Esophagus squamous epithelium (tissue), 5 donors: ENCODE measurements around the gene RHOA. TPM values are rescaled to one million over a fixed set of nuclear protein-coding genes. Genes with fewer than 3 reads are reported as not detected.
A peak's percentile ranks its signal among the peaks of the same experiment; 100 is the strongest.

Source experiments
- DNase-seq: peaks from one replicate; lab custom pipeline; 2025; lab: John Stamatoyannopoulos, UW
- H3K27ac ChIP-seq, 4 donors: fragments of 200-600 bp; sonication (generic); one replicate each; pipeline ENCODE4 v1.5.1; 2016 to 2019; ENCODE audit warnings: mild to moderate bottlenecking in 1 of 4
- H3K27me3 ChIP-seq, 4 donors: fragments of 200-600 bp; sonication (generic); 1 replicate in 3 of 4; 2 replicates in 1 of 4; pipeline versions ENCODE4 v1.5.1 to v1.6.0; 2017 to 2021; ENCODE audit warnings: antibody characterized with exemption in 1 of 4
- H3K36me3 ChIP-seq, 3 donors: fragments of 200-600 bp; sonication (generic); one replicate each; pipeline ENCODE4 v1.5.1; 2016 to 2019
- H3K4me1 ChIP-seq, 3 donors: fragments of 200-600 bp; sonication (generic); one replicate each; pipeline ENCODE4 v1.5.1; 2017 to 2019
- H3K4me3 ChIP-seq, 4 donors: fragments of 200-600 bp; sonication (generic); 1 replicate in 3 of 4; 2 replicates in 1 of 4; pipeline ENCODE4 v1.5.1; 2016 to 2019; ENCODE audit warnings: mild to moderate bottlenecking in 2 of 4, moderate library complexity in 1 of 4
- H3K9me3 ChIP-seq, 3 donors: fragments of 200-600 bp; sonication (generic); one replicate each; pipeline ENCODE4 v1.5.1; 2016 to 2019
- CTCF ChIP-seq, 6 experiments: fragments of 450-650 bp in 4 of 6; fragments of 200-600 bp in 2 of 6; sonication (generic) in 2 of 6; IDR thresholded peaks; one replicate each; pipeline ENCODE4 v1.5.1; 2016 to 2019; ENCODE audit warnings: antibody characterized with exemption in 6 of 6, mild to moderate bottlenecking in 4 of 6, moderate library complexity in 4 of 6
- POLR2A ChIP-seq, 4 donors: fragments of 450-650 bp; IDR thresholded peaks; one replicate each; pipeline ENCODE4 v1.6.1; 2017; ENCODE audit warnings: antibody characterized with exemption in 4 of 4, mild to moderate bottlenecking in 4 of 4, moderate library complexity in 3 of 4
- WGBS, 2 donors: methylation state at CpG; one replicate each; pipeline ENCODE4 v1.1.5; 2018; 5-methylcytosine and 5-hydroxymethylcytosine counted together
- intact Hi-C: fragments of 100-400 bp; cut with DNase I; formaldehyde crosslinking; loops from one replicate; pipeline ENCODE4 v1.15.0; 2022
- total RNA-seq, 4 donors: library from RNA; depleted of rRNA; stranded (reverse); fragments of >200 nt; gene quantifications; one replicate each; pipeline ENCODE4 v1.1.0, GENCODE V29; 2016
- donor health status: DM: yes; HTN: yes; CAD: no.

Gene RHOA
- total RNA-seq, 4 donors from 2014 or later = 290 to 421 (median 345) TPM

- Histone ChIP-seq H3K4me3 (no peak overlapping the region), H3K27me3 (no peaks in the 10 kb centered on the region), H3K9me3 (no peaks in the 10 kb centered on the region), H3K4me1 (peaks cover 31 to 94% (median 41%) of the 10 kb centered on the region in 3 donors), H3K36me3 (peaks cover 0 to 47% (median 7%) of the 10 kb centered on the region in 3 donors), H3K27ac (peak overlapping the region in 2 of 4 donors; percentile 59 to 73)
- DNase-seq = no peak
- no peak for TF ChIP-seq POLR2A (IDR thresholded peaks at IDR 0.05)
- no peak for TF ChIP-seq CTCF (IDR thresholded peaks at IDR 0.05)
- intact Hi-C loops = no loop called here
- WGBS, 2 donors = 81 to 86% methylated on average over 7 to 9 of the region's 13 CpGs
These were observed 5.8 kb upstream of the RHOA start for GRCh38 chr3:49417516-49418120.

GRCh38 chr3:49416867-49417266 is 5.1 kb upstream of the RHOA start:
- DNase-seq = no peak
- TF ChIP-seq POLR2A (IDR thresholded peaks at IDR 0.05) = no peak
- TF ChIP-seq CTCF (IDR thresholded peaks at IDR 0.05) = no peak
- intact Hi-C loops = no loop called here
- H3K36me3 ChIP-seq = peaks cover 0 to 47% (median 7%) of the 10 kb centered on the region in 3 donors
- no peaks in the 10 kb centered on the region for H3K27me3 ChIP-seq
- H3K9me3 ChIP-seq = no peaks in the 10 kb centered on the region
- H3K4me1 ChIP-seq = peaks cover 26 to 88% (median 36%) of the 10 kb centered on the region in 3 donors
- WGBS, 2 donors = 94 to 100% methylated on average over 2 of the region's 2 CpGs
- peak overlapping the region; percentile 11 to 73 (median 42) for H3K27ac ChIP-seq
- no peak overlapping the region for H3K4me3 ChIP-seq

DNA sequence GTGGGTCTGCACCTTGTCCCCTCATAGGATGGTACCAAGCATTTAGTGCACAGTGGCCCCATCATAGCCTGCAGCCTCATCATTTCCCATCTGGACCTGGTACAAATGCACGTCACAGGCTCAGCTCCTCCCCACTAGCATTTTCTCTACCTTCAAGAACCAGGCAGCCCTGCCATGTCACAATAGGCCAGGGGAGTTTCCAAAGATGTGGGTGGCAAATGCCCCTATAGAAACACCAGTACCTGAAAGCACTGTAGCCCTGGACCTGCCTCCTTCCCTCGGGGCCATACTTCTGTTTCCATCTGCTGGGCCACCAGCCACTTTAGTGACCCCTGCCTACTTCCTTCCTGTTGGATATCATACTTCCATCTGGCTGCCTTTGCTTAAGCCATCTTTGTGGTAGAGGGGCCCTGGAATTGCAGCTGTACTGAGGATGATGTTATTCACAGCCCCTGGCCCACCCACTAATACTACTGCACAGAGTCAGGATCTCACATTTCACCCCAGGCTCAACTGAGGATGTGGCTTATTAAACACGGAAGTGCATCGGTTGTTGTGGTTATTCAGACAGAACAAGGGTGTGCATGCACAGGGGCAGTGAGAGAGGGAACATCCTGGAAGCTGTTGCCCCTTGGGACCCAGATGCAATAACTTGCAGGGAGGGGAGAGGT is 4.3 kb upstream of the RHOA start:
- no peak for TF ChIP-seq POLR2A (IDR thresholded peaks at IDR 0.05)
- no peak for TF ChIP-seq CTCF (IDR thresholded peaks at IDR 0.05)
- peak overlapping the region; percentile 0 to 73 (median 42) for H3K27ac ChIP-seq
- no peaks in the 10 kb centered on the region for H3K27me3 ChIP-seq
- no peak for DNase-seq
- 46 to 55% methylated on average over 3 to 4 of the region's 4 CpGs for WGBS, 2 donors
- no peaks in the 10 kb centered on the region for H3K9me3 ChIP-seq
- H3K36me3 ChIP-seq = peaks cover 0 to 47% (median 7%) of the 10 kb centered on the region in 3 donors
- H3K4me1 ChIP-seq = peaks cover 21 to 80% (median 30%) of the 10 kb centered on the region in 3 donors
- intact Hi-C loops = no loop called here
- no peak overlapping the region for H3K4me3 ChIP-seq

- DNase-seq = no peak
- peak overlapping the region in 3 of 4 donors; percentile 0 to 73 (median 42) for H3K27ac ChIP-seq
- no peak overlapping the region for H3K4me3 ChIP-seq
- TF ChIP-seq CTCF (IDR thresholded peaks at IDR 0.05) (no peak), POLR2A (IDR thresholded peaks at IDR 0.05) (no peak)
- H3K36me3 ChIP-seq = peaks cover 0 to 47% (median 7%) of the 10 kb centered on the region in 3 donors
- H3K9me3 ChIP-seq = no peaks in the 10 kb centered on the region
- 91 to 100% methylated on average over 1 of the region's 2 CpGs for WGBS, 2 donors
- H3K27me3 ChIP-seq = no peaks in the 10 kb centered on the region
- intact Hi-C loops = no loop called here
- H3K4me1 ChIP-seq = peaks cover 25 to 77% (median 28%) of the 10 kb centered on the region in 3 donors
These were observed 3.0 kb upstream of the RHOA start for GRCh38 chr3:49414753-49415152.

DNA sequence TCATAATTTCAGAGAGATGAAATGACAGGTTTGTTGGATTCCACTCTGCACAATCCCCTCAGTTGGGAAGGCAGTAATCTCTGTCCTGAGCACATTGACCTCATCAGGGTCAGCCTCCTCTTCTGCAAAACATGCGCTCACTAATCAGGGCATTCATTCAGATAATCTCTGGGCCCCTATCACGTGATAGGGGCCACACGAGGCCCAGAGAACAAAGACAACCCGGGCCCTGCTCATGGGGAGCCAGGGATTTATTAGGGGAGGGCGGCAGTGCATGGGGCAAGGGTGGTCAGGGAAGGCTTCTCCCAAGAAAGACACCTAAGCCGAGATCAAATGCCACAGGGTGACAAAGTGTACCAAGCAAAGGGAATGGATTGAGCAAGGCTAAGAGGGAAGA is 1.6 kb upstream of the RHOA start:
- H3K27me3 ChIP-seq = no peaks in the 10 kb centered on the region
- peak overlapping the region; percentile 97 to 100 (median 99) for H3K27ac ChIP-seq
- peaks cover 34 to 79% (median 42%) of the 10 kb centered on the region in 3 donors for H3K4me1 ChIP-seq
- no peaks in the 10 kb centered on the region for H3K9me3 ChIP-seq
- DNase-seq = no peak
- H3K36me3 ChIP-seq = peaks cover 0 to 39% (median 7%) of the 10 kb centered on the region in 3 donors
- TF ChIP-seq POLR2A (IDR thresholded peaks at IDR 0.05) (no peak), CTCF (IDR thresholded peaks at IDR 0.05) (no peak)
- 79 to 94% methylated on average over 2 to 3 of the region's 6 CpGs for WGBS, 2 donors
- intact Hi-C loops = no loop called here
- H3K4me3 ChIP-seq = peak overlapping the region in 3 of 4 donors; percentile 83 to 97 (median 96)
